Measurements from ENCODE around the gene RBM5.

The RBM5 gene

GRCh38 chr3:50164481-50164880, 75.8 kb downstream of the RBM5 start:
- Histone ChIP-seq H3K4me3 (IDR thresholded peaks at IDR 0.05; ENCODE audit: insufficient read depth, low read depth, low read length) (no peak overlapping the region), H3K79me2 (ENCODE audit: insufficient read depth, low read depth) (no peaks in the 10 kb centered on the region), H3K9ac (no peak overlapping the region), H3K4me1 (ENCODE audit: low read depth, poor library complexity, severe bottlenecking) (no peaks in the 10 kb centered on the region), H3K27ac (no peak overlapping the region), H3K4me2 (no peak overlapping the region), H2AFZ (ENCODE audit: low read depth) (no peak overlapping the region), H3K36me3 (ENCODE audit: insufficient read depth) (no peaks in the 10 kb centered on the region), H4K20me1 (ENCODE audit: insufficient read depth) (no peaks in the 10 kb centered on the region), H3K27me3 (ENCODE audit: insufficient read depth, low read depth) (peaks cover 10% of the 10 kb centered on the region; the same call in 1 of the 2 replicates)
- no peak for TF ChIP-seq CTCF (conservative IDR thresholded peaks at IDR 0.05; ENCODE audit: low read depth, low read length)

- no peaks in the 10 kb centered on the region for H3K79me2 ChIP-seq (ENCODE audit: insufficient read depth, low read depth)
Measured at GRCh38 chr3:50164984-50165909, 76.5 kb downstream of the RBM5 start.

GRCh38 chr3:50165910-50166538, 77.3 kb downstream of the RBM5 start:
- no peak overlapping the region for H3K4me3 ChIP-seq (IDR thresholded peaks at IDR 0.05; ENCODE audit: insufficient read depth, low read depth, low read length)
- peaks cover 5% of the 10 kb centered on the region; the same call in 1 of the 2 replicates for H3K27me3 ChIP-seq (ENCODE audit: insufficient read depth, low read depth)
- no peaks in the 10 kb centered on the region for H4K20me1 ChIP-seq (ENCODE audit: insufficient read depth)
- no peak for TF ChIP-seq CTCF (conservative IDR thresholded peaks at IDR 0.05; ENCODE audit: low read depth, low read length)
- H3K4me1 ChIP-seq (ENCODE audit: low read depth, poor library complexity, severe bottlenecking), result no peaks in the 10 kb centered on the region
- H3K36me3 ChIP-seq (ENCODE audit: insufficient read depth), result no peaks in the 10 kb centered on the region
- no peak overlapping the region for H3K9ac ChIP-seq
- no peak overlapping the region for H2AFZ ChIP-seq (ENCODE audit: low read depth)
- H3K27ac ChIP-seq, result no peak overlapping the region
- no peak overlapping the region for H3K4me2 ChIP-seq
- H3K79me2 ChIP-seq (ENCODE audit: insufficient read depth, low read depth), result no peaks in the 10 kb centered on the region

More at GRCh38 chr3:50164984-50165909, 76.5 kb downstream of the RBM5 start:
- Histone ChIP-seq H3K4me2 (no peak overlapping the region), H3K36me3 (ENCODE audit: insufficient read depth) (no peaks in the 10 kb centered on the region), H3K27ac (no peak overlapping the region), H3K4me1 (ENCODE audit: low read depth, poor library complexity, severe bottlenecking) (no peaks in the 10 kb centered on the region), H2AFZ (ENCODE audit: low read depth) (no peak overlapping the region), H3K27me3 (ENCODE audit: insufficient read depth, low read depth) (peaks cover 6% of the 10 kb centered on the region; the same call in 1 of the 2 replicates), H4K20me1 (ENCODE audit: insufficient read depth) (no peaks in the 10 kb centered on the region), H3K4me3 (IDR thresholded peaks at IDR 0.05; ENCODE audit: insufficient read depth, low read depth, low read length) (no peak overlapping the region), H3K9ac (no peak overlapping the region)
- TF ChIP-seq CTCF (conservative IDR thresholded peaks at IDR 0.05; ENCODE audit: low read depth, low read length), result no peak

- Histone ChIP-seq H3K4me2 (no peak overlapping the region), H3K9ac (no peak overlapping the region), H3K79me2 (ENCODE audit: insufficient read depth, low read depth) (no peaks in the 10 kb centered on the region), H2AFZ (ENCODE audit: low read depth) (no peak overlapping the region), H4K20me1 (ENCODE audit: insufficient read depth) (no peaks in the 10 kb centered on the region), H3K4me3 (IDR thresholded peaks at IDR 0.05; ENCODE audit: insufficient read depth, low read depth, low read length) (no peak overlapping the region), H3K4me1 (ENCODE audit: low read depth, poor library complexity, severe bottlenecking) (no peaks in the 10 kb centered on the region), H3K27me3 (ENCODE audit: insufficient read depth, low read depth) (peaks cover 5% of the 10 kb centered on the region; the same call in 1 of the 2 replicates), H3K36me3 (ENCODE audit: insufficient read depth) (no peaks in the 10 kb centered on the region), H3K27ac (no peak overlapping the region)
- no peak for TF ChIP-seq CTCF (conservative IDR thresholded peaks at IDR 0.05; ENCODE audit: low read depth, low read length)
Measured at GRCh38 chr3:50166620-50167019, 77.9 kb downstream of the RBM5 start.

Measured in KMS-11 (cell line).